GF-D8 (cell line): ENCODE results near the gene CCDC18.
"Not testable (repeated sequence)": the region's sequence is repeated elsewhere in the genome, so short reads cannot be mapped to it uniquely, and the experiment has no call there.

ENCODE experiments used
- DNase-seq: peaks from one replicate; lab custom pipeline; 2025; lab: John Stamatoyannopoulos, UW

The CCDC18 gene

GRCh38 chr1:93177991-93178390 lies 2.5 kb upstream of the CCDC18 start:
- DNase-seq: no peak

- no peak for DNase-seq
Observed at GRCh38 chr1:93178418-93178817, 2.1 kb upstream of the CCDC18 start.

GRCh38 chr1:93179886-93180722 lies 420 bp upstream of the CCDC18 start, which contains the start of gene TMED5:
Gene TMED5 (minus strand): TSS chr1:93180413. CDS start chr1:93180242, 171 bp downstream.
- DNase-seq: peak; percentile 96

GRCh38 chr1:93186667-93187066 lies 6.1 kb downstream of the CCDC18 start:
- DNase-seq: peak; percentile 75

- DNase-seq: no peak
Observed at GRCh38 chr1:93190432-93190831, 9.9 kb downstream of the CCDC18 start.

- no peak for DNase-seq
Observed at GRCh38 chr1:93194231-93194990, 13.9 kb downstream of the CCDC18 start.

GRCh38 chr1:93196591-93196990 lies 16.1 kb downstream of the CCDC18 start:
- DNase-seq: no peak

- DNase-seq: no peak
Observed at GRCh38 chr1:93199150-93199549, 18.6 kb downstream of the CCDC18 start.

GRCh38 chr1:93200086-93200620 lies 19.6 kb downstream of the CCDC18 start:
- DNase-seq: no peak

GRCh38 chr1:93200714-93201113 lies 20.2 kb downstream of the CCDC18 start:
- no peak for DNase-seq

GRCh38 chr1:93205892-93206566 lies 25.5 kb downstream of the CCDC18 start:
- DNase-seq: no peak

- no peak for DNase-seq
Observed at GRCh38 chr1:93206567-93206954, 26.0 kb downstream of the CCDC18 start.

GRCh38 chr1:93207211-93207610 lies 26.7 kb downstream of the CCDC18 start:
- no peak for DNase-seq

- no peak for DNase-seq
Observed at GRCh38 chr1:93215322-93215721, 34.8 kb downstream of the CCDC18 start.

GRCh38 chr1:93219443-93219842 lies 38.9 kb downstream of the CCDC18 start:
- peak; percentile 54 for DNase-seq

GRCh38 chr1:93220716-93221115 lies 40.2 kb downstream of the CCDC18 start:
- DNase-seq: not testable (repeated sequence)

- DNase-seq: no peak
Observed at GRCh38 chr1:93221913-93222312, 41.4 kb downstream of the CCDC18 start.

GRCh38 chr1:93223023-93223675 lies 42.6 kb downstream of the CCDC18 start:
- no peak for DNase-seq

GRCh38 chr1:93235261-93235660 lies 54.7 kb downstream of the CCDC18 start:
- DNase-seq: no peak

GRCh38 chr1:93237021-93237420 lies 56.5 kb downstream of the CCDC18 start:
- no peak for DNase-seq

GRCh38 chr1:93238425-93238824 lies 57.9 kb downstream of the CCDC18 start:
- DNase-seq: no peak

GRCh38 chr1:93239863-93240262 lies 59.3 kb downstream of the CCDC18 start:
- no peak for DNase-seq
